ACC112 (cell line): Measurements from ENCODE around the gene SCP2.
A peak's percentile ranks its signal among the peaks of the same experiment; 100 is the strongest.

Source experiments
- H2AFZ ChIP-seq: fragments of 200-600 bp; sonication (generic); one replicate; pipeline ENCODE4 v1.6.0; 2017; ENCODE audit warnings: antibody characterized with exemption, low read length; ENCODE audit not compliant: unreplicated experiment
- H3K27ac ChIP-seq: fragments of 200-600 bp; sonication (generic); 2 replicates; pipeline ENCODE4 v1.5.1; 2014; ENCODE audit warnings: low read depth, mild to moderate bottlenecking, antibody characterized with exemption, low read length, moderate library complexity
- H3K27me3 ChIP-seq: fragments of 200-600 bp; sonication (generic); 2 replicates; pipeline ENCODE4 v1.6.1; 2014; ENCODE audit warnings: mild to moderate bottlenecking, antibody characterized with exemption, low read length, moderate library complexity, mixed read lengths; ENCODE audit not compliant: insufficient read depth
- H3K36me3 ChIP-seq: fragments of 200-600 bp; sonication (generic); 2 replicates; pipeline ENCODE4 v1.6.1; 2016; ENCODE audit warnings: mild to moderate bottlenecking, antibody characterized with exemption, low read length, moderate library complexity, mixed read lengths; ENCODE audit not compliant: insufficient read depth
- H3K4me1 ChIP-seq: fragments of 200-600 bp; sonication (generic); one replicate; pipeline ENCODE4 v1.6.1; 2016; ENCODE audit warnings: low read length, mixed read lengths; ENCODE audit not compliant: insufficient read depth, unreplicated experiment, control insufficient read depth
- H3K4me3 ChIP-seq: fragments of 200-600 bp; sonication (generic); 2 replicates; pipeline ENCODE4 v1.5.1; 2014; ENCODE audit warnings: mild to moderate bottlenecking, low read depth, low read length
- H3K79me2 ChIP-seq: fragments of 200-600 bp; sonication (generic); one replicate; pipeline ENCODE4 v1.6.0; 2016; ENCODE audit warnings: low read length; ENCODE audit not compliant: control insufficient read depth, unreplicated experiment, insufficient read depth

The SCP2 gene

DNA sequence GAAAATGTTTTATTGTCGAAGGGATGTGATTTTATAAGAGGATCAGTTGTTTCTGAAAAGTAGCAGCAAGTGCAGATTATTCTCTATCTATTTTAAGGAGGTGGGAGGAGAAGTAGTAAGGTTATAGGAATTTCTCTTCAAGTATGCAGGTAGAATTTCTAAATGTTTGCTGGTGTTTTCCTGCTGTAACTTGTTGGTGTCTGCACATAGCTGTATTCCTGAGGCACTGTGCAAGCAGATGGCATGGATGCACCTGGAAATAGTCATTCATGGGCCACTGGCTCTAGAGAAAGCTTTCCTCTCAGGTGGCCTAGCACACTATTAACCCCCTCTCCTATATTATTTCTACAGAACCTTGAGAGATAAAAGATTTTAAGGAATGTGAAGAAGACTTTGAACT lies 104.7 kb downstream of the SCP2 start:
- H3K4me1 ChIP-seq: no peaks in the 10 kb centered on the region
- H3K79me2 ChIP-seq: no peaks in the 10 kb centered on the region
- no peak overlapping the region for H3K4me3 ChIP-seq
- H2AFZ ChIP-seq: no peak overlapping the region
- peaks cover 10% of the 10 kb centered on the region; the same call in 1 of the 2 replicates for H3K36me3 ChIP-seq
- no peaks in the 10 kb centered on the region for H3K27me3 ChIP-seq
- H3K27ac ChIP-seq: no peak overlapping the region

DNA sequence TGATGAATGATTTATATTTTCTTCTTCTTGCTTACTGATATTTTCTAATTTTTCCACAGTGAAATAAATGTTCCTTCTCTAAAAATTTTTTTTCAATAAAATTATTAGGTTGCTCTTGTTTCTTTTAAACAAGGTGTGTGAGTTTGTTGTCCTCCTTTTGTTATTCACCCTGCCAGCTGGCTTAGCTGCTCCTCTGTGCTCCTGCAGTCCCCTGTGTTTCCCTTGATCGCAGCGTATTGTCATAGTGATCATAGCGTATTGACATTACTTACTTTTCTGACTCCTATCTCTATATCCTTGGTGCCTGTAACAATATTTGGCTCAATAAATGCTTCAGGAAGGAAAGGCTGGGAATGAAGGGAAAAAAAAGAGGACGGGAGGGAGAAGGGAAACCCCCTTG lies 110.1 kb downstream of the SCP2 start:
- no peaks in the 10 kb centered on the region for H3K4me1 ChIP-seq
- H3K27ac ChIP-seq: no peak overlapping the region
- peaks cover 4% of the 10 kb centered on the region; the same call in 1 of the 2 replicates for H3K36me3 ChIP-seq
- H3K4me3 ChIP-seq: no peak overlapping the region
- H3K79me2 ChIP-seq: no peaks in the 10 kb centered on the region
- no peak overlapping the region for H2AFZ ChIP-seq
- H3K27me3 ChIP-seq: no peaks in the 10 kb centered on the region

- Histone ChIP-seq H3K27ac (no peak overlapping the region), H3K79me2 (no peaks in the 10 kb centered on the region)
These were observed 111.5 kb downstream of the SCP2 start for GRCh38 chr1:53038566-53038965.

GRCh38 chr1:53043271-53043670 lies 116.2 kb downstream of the SCP2 start:
- no peak overlapping the region for H2AFZ ChIP-seq
- H3K27ac ChIP-seq: no peak overlapping the region
- no peak overlapping the region for H3K4me3 ChIP-seq
- peaks cover 17% of the 10 kb centered on the region for H3K4me1 ChIP-seq
- no peaks in the 10 kb centered on the region; the same call in 1 of the 2 replicates for H3K36me3 ChIP-seq
- no peaks in the 10 kb centered on the region for H3K27me3 ChIP-seq
- H3K79me2 ChIP-seq: no peaks in the 10 kb centered on the region

More at GRCh38 chr1:53038566-53038965, 111.5 kb downstream of the SCP2 start:
- Histone ChIP-seq H3K4me3 (no peak overlapping the region), H3K4me1 (no peaks in the 10 kb centered on the region), H2AFZ (no peak overlapping the region), H3K27me3 (no peaks in the 10 kb centered on the region), H3K36me3 (no peaks in the 10 kb centered on the region; the same call in 1 of the 2 replicates)

- Histone ChIP-seq H2AFZ (no peak overlapping the region), H3K79me2 (no peaks in the 10 kb centered on the region), H3K36me3 (no peaks in the 10 kb centered on the region), H3K4me1 (peaks cover 17% of the 10 kb centered on the region), H3K27ac (no peak overlapping the region), H3K4me3 (no peak overlapping the region), H3K27me3 (no peaks in the 10 kb centered on the region)
These were observed 117.8 kb downstream of the SCP2 start for GRCh38 chr1:53044926-53045325.

GRCh38 chr1:53046930-53047329 lies 119.9 kb downstream of the SCP2 start:
- Histone ChIP-seq H3K27ac (peak overlapping the region; percentile 11; the same call in 1 of the 2 replicates), H3K79me2 (no peaks in the 10 kb centered on the region), H3K4me3 (no peak overlapping the region), H3K27me3 (no peaks in the 10 kb centered on the region), H2AFZ (no peak overlapping the region), H3K4me1 (peaks cover 17% of the 10 kb centered on the region), H3K36me3 (no peaks in the 10 kb centered on the region)

GRCh38 chr1:53047737-53048736 lies 121.0 kb downstream of the SCP2 start:
- Histone ChIP-seq H3K4me3 (no peak overlapping the region), H2AFZ (no peak overlapping the region), H3K27me3 (no peaks in the 10 kb centered on the region), H3K27ac (peak overlapping the region; percentile 11), H3K79me2 (no peaks in the 10 kb centered on the region), H3K4me1 (peaks cover 17% of the 10 kb centered on the region), H3K36me3 (no peaks in the 10 kb centered on the region)

GRCh38 chr1:53048960-53049573 lies 122.0 kb downstream of the SCP2 start:
- H3K36me3 ChIP-seq: no peaks in the 10 kb centered on the region

DNA sequence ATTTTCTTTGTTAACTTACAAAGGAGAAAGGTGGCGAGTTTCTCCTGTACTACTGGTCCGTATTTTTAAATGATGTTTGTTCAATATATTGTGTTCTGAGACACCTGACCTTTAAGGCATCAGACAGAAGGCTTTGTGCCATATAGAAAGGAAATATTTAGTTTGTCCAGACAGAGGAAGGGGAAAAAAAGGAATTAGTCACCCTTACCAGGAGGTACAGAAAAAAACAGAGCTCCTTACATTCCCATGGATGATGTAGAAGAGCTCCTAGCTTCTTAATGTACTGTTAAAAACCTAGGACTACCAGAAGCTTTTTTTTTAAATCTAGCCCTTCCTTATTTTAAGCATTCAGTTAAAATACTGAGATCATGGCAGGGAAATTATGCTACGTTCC lies 122.5 kb downstream of the SCP2 start:
- H3K4me1 ChIP-seq: peaks cover 17% of the 10 kb centered on the region
- H3K27ac ChIP-seq: no peak overlapping the region
- no peak overlapping the region for H2AFZ ChIP-seq

More at GRCh38 chr1:53048960-53049573, 122.0 kb downstream of the SCP2 start:
- Histone ChIP-seq H3K4me3 (no peak overlapping the region), H3K27ac (no peak overlapping the region), H3K79me2 (no peaks in the 10 kb centered on the region), H3K27me3 (no peaks in the 10 kb centered on the region), H3K4me1 (peaks cover 17% of the 10 kb centered on the region), H2AFZ (no peak overlapping the region)

DNA sequence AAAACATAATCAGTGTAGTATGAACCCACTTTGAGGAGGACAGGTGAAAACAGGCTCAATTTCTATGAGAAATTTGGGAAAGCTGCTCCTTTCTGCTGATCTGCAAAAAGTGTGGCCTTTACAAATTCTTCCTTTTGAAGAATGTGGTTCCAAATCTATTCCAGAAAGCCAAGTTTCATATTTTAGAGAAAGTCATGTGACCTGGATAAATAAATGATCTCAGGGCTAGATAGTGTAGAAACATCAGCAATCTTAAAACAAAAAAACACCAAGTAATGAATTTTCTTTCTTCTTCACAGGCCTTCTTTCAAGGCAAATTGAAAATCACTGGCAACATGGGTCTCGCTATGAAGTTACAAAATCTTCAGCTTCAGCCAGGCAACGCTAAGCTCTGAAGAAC lies 123.2 kb downstream of the SCP2 start:
- Histone ChIP-seq H2AFZ (no peak overlapping the region), H3K27ac (no peak overlapping the region)

More for the DNA sequence above, 122.5 kb downstream of the SCP2 start:
- H3K36me3 ChIP-seq: no peaks in the 10 kb centered on the region
- no peak overlapping the region for H3K4me3 ChIP-seq
- H3K27me3 ChIP-seq: no peaks in the 10 kb centered on the region
- H3K79me2 ChIP-seq: no peaks in the 10 kb centered on the region

More for the DNA sequence above, 123.2 kb downstream of the SCP2 start:
- no peaks in the 10 kb centered on the region for H3K27me3 ChIP-seq
- no peak overlapping the region for H3K4me3 ChIP-seq
- no peaks in the 10 kb centered on the region for H3K79me2 ChIP-seq
- H3K36me3 ChIP-seq: no peaks in the 10 kb centered on the region
- H3K4me1 ChIP-seq: peaks cover 17% of the 10 kb centered on the region
